ENCODE measurements around the gene RIPOR1.
A peak's percentile ranks its signal among the peaks of the same experiment; 100 is the strongest.

Gene RIPOR1

DNA sequence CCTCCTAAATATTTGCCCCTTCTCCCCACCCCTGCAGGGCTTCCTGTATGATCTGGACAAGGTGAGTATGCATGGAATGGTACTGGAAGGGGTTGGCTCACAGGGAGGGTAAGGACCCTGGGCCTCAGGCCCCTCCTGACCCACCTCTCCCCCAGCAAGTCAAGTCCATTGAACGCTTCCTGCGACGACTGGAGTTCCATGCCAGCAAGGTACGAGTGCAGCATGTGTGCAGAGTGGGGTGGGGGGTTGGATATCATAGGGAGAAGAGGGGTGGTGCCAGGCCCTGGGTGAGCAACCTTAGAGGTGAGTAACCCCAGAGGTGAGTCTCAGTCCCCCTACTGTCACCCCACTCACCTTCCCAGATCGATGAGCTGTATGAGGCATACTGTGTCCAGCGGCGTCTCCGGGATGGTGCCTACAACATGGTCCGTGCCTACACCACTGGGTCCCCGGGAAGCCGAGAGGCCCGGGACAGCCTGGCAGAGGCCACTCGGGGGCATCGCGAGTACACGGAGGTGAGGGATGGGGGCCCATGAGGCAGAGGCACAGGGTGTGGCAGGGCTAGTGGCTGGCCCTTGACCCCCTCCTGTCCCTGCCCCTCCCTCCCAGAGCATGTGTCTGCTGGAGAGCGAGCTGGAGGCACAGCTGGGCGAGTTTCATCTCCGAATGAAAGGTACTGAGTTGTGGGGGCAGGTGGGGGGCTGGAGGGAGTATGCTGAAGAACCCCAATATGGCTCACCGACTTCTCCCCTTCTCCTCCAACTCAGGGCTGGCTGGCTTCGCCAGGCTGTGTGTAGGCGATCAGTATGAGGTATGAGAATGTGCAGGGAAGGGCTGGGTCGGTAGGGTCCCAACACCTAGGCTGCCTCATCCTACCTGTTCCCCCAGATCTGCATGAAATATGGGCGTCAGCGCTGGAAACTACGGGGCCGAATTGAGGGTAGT, 11.3 kb downstream of the RIPOR1 start:
- DNase-seq = no peak

DNA sequence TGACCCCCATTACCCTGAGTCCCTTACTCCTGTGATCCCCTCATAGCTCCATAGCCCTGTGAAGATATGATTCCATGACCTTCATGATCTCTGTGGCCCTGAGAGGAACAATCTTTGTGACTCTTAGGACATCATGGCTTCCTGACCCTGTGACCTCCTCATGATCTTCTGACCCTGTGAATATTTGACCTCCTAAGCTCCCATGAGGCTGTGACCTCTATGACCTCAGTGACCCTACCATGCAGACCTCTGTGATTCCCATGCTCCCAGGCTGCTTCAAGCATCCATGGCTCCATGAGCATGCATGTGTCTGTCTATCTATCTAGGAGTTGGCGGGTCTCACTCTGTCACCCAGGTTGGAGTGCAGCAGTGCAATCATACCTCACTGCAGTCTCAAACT, 12.1 kb downstream of the RIPOR1 start:
- no peak for DNase-seq

DNA sequence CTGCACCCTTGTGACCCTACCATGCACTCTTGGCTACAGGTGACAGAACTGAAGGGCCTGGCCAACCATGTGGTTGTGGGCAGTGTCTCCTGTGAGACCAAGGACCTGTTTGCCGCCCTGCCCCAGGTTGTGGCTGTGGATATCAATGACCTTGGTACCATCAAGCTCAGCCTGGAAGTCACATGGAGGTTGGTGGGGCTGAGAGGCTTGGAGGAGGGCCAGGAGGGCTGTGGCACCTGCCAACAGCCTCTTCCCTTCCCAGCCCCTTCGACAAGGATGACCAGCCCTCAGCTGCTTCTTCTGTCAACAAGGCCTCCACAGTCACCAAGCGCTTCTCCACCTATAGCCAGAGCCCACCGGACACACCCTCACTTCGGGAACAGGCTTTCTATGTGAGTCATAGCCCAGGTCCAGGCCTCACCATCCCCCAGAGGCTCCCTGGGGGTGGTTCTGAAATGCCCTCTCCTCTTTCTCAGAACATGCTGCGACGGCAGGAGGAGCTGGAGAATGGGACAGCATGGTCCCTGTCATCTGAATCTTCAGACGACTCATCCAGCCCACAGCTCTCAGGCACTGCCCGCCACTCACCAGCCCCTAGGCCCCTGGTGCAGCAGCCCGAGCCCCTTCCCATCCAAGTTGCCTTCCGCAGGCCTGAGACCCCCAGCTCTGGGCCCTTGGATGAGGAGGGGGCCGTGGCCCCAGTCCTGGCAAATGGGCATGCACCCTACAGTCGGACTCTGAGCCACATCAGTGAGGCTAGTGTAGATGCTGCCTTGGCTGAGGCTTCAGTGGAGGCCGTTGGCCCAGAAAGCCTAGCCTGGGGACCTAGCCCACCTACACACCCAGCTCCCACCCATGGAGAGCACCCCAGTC, 13.0 kb downstream of the RIPOR1 start:
- DNase-seq = no peak

GRCh38 chr16:67542464-67542863, 13.8 kb downstream of the RIPOR1 start:
- DNase-seq = peak; percentile 42 to 58 (median 52)

DNA sequence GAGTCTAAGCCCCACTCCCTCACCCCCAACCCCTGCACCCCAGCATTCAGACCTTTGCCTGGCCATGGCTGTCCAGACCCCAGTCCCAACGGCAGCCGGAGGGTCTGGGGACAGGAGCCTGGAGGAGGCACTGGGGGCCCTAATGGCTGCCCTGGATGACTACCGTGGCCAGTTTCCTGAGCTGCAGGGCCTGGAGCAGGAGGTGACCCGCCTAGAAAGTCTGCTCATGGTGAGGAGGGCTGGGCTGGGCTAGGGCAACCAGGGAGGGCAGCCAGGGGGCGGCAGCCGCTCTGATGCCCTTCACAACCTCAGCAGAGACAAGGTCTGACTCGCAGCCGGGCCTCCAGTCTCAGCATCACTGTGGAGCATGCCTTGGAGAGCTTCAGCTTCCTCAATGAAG, 14.4 kb downstream of the RIPOR1 start:
- DNase-seq = no peak

DNA sequence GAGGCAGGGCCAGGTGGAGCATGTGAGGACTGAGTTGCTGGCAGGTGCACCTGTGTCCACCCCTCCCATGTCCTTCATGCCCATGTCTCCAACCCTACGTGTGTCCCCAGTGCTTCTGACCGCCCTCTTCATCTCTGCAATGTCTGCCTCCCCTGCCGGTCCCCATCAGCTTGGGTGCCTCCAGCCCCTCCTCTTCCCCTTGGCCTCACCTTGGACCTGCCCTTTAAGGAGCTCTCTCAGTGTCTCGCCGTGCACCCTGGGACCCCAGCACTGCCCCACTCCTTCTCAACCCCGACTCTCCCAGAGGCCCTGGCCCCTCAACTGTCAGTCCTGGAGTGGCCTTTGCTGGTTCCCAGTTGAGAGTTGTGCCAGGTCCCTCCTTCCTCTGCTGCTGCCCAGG, 15.0 kb downstream of the RIPOR1 start:
- DNase-seq = no peak

DNA sequence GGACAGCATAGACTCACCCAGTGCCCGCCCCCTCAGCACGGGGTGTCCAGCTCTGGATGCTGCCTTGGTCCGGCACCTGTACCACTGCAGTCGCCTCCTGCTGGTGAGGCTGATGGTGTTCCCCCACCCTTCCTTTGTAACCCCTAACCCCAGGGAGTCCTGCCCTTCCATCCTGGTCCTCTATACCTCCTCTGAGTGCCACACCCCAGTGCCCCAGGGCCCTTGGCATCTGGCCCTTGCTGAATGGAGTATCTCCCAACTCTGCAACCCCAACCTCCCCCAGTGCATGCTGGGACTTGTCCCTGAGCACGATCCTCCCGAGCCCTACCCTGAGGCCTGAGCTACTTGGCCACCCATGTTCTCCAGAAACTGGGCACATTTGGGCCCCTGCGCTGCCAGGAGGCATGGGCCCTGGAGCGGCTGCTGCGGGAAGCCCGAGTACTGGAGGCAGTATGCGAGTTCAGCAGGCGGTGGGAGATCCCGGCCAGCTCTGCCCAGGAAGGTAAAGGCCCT, 15.8 kb downstream of the RIPOR1 start:
- DNase-seq = no peak

DNA sequence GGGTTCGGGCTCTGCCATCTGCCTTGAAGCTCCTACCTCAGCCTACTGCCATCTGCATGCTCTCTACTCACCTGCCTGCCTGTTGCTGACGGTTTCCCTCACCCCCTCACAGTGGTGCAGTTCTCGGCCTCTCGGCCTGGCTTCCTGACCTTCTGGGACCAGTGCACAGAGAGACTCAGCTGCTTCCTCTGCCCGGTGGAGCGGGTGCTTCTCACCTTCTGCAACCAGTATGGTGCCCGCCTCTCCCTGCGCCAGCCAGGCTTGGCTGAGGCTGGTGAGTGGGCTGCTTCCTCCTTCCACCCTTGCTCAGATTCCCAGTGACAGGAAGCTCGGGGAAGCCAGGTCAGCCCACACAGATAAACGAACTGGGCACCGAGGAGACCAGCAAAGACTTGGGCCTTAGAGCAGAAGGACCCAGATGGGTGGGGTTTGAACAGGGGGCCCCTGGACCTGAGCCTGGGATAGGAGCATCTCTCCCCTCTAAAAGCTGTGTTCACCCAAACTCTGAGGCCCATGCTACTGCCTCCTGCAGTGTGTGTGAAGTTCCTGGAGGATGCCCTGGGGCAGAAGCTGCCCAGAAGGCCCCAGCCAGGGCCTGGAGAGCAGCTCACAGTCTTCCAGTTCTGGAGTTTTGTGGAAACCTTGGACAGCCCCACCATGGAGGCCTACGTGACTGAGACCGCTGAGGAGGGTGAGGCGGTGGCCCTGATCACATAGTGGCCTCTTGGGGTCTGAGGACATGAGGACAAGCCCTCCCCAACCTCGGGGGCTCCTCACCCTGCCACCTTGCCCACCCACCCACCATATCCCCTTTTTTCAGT, 16.4 kb downstream of the RIPOR1 start:
- peak in 3 of 4 experiments; percentile 38 to 66 (median 46) for DNase-seq

- DNase-seq = no peak
These were observed 17.0 kb downstream of the RIPOR1 start for GRCh38 chr16:67545665-67546024.

GRCh38 chr16:67546091-67546501, 17.5 kb downstream of the RIPOR1 start:
- DNase-seq = no peak

- peak; percentile 79 to 90 (median 82) for DNase-seq
These were observed 18.3 kb downstream of the RIPOR1 start for GRCh38 chr16:67546761-67547422.

DNA sequence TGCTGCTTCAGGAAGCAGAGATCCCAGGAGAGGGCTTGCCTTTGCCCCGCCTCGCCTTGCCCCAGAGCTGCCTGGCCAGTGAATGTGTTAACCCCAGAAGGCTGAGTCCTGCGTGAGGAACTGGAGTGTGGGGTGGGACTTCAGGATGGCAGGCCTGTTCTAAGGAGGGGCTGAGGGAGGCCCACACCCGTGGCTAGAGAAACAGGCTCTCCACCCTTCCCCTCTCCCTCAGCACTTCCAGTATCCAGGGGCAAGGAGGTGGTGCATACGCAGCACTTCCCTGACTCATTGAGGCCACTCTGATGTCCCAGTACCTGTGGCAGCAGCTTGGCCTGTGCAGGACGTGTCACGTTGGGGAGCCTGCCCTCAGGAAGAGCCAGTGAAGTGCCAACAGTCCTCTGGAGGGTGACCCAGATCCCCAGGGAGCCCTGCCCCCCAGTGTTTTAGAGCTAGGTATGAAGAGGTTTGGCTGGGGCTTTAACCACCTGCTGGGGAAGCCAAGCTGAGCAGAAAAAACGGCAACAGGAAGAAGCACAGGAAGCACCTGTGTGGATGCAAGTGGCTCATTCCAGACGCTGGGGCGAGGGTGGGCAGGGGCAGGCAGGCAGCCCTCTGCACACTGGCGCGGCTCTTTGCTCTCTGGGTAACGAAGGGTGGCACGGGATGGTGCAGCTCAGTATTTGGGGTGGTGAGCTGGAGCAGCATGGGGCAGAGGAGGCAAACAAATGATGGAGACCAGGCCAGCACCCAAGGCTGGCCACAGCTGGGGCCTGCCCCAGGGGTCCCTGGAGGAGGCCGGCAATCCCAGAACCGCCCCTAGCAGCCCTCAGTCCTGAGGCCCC, 19.0 kb downstream of the RIPOR1 start:
- DNase-seq = no peak

DNA sequence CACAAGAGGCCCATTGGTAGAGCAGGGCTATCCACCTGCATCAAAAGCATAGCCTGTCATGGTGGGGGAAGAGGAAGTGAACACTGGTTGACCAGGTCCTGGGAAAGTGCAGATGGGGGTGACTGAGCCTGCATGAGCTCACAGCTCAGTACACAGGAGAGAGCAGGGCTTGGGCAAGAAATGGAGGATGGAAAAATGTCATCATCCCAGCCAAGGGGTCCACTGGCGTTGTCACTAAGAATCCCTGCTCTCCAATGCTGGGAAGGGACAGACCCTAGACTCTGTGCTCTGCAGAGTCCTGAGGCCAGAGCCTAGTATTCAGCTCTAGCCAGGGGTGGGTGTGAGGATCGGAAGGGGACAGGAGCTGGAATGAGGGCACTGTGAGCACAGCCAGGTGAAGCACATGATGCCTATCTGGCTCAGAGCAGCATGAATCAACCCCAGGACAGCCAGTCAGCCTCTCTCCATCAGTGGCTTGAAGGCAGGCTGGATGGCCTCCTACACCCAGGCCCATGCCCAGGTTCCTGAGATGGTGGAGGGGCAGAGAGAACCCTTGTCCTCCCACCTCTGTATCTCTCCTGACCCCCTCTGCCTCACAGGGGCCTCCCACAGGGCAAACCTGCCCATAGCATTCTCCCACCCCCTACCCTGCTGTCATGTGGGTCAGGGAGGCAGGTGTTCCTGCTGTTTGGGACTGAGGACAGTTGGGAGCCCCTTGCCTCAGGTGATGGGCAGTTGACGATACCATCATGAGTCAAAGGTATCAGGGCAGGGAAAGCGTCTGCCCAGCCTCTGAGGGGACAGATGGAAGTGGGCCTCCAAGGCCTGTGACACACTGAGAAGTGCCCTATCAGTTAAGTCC, 19.9 kb downstream of the RIPOR1 start:
- peak in 2 of 4 experiments; percentile 51 to 54 for DNase-seq

- DNase-seq = no peak
These were observed 20.6 kb downstream of the RIPOR1 start for GRCh38 chr16:67549240-67549639.

DNA sequence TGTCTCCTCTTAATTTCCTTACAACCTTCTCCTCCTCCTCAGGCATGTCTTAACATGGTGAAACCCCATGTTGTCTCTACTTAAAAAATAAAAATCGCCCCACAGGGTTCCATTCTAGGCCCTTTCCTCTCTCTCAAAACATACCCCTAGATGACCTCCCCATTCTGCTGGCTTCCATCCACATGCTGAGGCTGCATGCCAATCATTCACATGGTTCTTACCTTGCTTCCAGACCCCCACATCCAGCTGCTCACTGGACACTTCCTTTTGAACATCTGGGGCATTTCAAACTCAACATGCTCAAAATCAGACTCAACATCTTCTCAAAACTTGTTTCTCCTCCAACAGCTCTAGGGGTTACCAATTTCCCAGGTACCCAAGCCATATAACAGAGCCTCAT, 21.3 kb downstream of the RIPOR1 start:
- no peak for DNase-seq

- no peak for DNase-seq
These were observed 22.5 kb downstream of the RIPOR1 start for GRCh38 chr16:67551091-67551490.

DNA sequence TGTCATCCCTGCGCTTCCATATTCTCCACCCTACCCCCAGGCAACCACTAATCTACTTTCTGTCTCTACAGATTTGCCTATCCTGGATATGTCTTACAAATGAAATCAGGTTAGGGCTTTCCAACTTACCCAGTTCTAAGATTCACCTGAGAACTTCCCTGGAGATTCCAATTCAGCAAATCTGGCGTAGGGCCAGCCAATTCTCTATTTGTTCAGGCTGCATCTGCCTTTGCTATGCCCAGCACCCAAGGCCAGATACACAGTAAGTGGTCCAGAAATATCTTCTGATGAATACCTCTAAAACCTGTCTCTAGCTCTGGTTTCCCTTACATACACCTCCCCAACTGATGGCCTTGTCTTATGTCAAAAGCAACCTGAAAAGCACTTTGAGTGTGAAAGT, 23.3 kb downstream of the RIPOR1 start:
- no peak for DNase-seq

- DNase-seq = no peak
These were observed 23.8 kb downstream of the RIPOR1 start for GRCh38 chr16:67552476-67552875.

GRCh38 chr16:67555795-67556212, 27.2 kb downstream of the RIPOR1 start:
- peak in 3 of 4 experiments; percentile 30 to 65 (median 62) for DNase-seq

DNA sequence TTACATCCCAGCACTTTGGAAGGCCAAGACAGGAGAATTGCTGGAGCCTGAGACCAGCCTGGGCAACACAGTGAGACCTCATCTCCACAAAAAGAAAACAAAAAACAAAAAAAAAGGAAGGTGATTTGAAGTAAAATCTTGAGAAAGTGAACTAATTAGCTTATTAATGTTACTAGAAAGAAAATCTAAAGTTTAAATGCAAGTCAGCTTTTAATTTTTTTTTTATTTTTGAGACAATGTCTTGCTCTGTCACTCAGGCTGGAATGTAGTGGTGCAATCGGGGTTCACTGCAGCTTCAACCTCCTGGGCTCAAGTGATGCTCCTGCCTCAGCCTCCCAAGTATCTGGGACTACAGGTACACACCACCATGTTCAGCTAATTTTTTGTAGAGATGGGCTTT, 30.2 kb downstream of the RIPOR1 start:
- DNase-seq = no peak
